K562 treated with DMSO at 1 percent for 4 hours (cell line): ENCODE measurements around the gene SCYGR4. TPM values are rescaled to one million over a fixed set of nuclear protein-coding genes. Genes with fewer than 3 reads are reported as not detected.

ENCODE experiments used
- total RNA-seq: library from RNA; unstranded; fragments of 300-600 nt; gene quantifications from 2 replicates; pipeline ENCODE4 v1.2.3, GENCODE V29; 2022; ENCODE audit not compliant: insufficient read depth

Gene SCYGR4, protein sequence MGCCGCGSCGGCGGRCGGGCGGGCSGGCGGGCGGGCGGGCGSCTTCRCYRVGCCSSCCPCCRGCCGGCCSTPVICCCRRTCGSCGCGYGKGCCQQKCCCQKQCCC
- total RNA-seq, result not detected in 2 replicates

DNA sequence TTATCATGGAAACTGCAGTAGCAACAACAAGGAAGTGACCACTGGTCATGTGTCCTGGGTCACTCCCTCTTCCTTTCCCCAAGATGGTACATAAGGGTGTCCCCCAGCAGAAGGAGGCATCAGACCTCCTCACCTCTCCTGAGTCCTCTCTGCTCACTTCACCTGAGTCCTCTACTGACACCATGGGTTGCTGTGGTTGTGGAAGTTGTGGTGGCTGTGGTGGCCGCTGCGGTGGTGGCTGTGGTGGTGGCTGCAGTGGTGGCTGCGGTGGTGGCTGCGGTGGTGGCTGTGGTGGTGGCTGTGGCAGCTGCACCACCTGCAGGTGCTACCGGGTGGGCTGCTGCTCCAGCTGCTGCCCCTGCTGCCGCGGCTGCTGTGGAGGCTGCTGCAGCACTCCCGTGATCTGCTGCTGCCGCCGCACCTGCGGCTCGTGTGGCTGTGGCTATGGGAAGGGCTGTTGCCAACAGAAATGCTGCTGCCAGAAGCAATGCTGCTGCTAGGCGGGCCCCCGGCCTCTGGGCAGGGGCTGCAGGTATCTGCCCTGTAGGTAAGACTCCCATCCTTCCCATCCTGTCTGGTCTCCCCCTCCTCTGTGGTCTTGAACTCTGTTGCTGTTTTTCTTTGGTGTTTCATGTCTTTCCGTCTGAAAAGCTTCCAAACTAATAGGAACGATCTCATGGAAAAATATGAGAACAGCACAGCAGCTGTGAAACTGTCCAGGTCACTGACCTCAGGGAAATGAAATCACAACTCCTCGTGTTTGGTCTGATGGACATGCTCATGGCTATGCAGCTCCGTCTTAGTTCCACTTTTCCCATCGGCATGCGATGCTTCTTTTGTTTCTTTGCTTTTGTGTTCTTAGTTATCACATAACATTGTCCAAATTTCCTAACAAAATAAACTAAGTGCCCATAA is at the start of gene SCYGR4:
SCYGR4 (plus strand) TSS at position 183 of the 915 bp plus-strand sequence; CDS start at position 183, 0 bp downstream.

DNA sequence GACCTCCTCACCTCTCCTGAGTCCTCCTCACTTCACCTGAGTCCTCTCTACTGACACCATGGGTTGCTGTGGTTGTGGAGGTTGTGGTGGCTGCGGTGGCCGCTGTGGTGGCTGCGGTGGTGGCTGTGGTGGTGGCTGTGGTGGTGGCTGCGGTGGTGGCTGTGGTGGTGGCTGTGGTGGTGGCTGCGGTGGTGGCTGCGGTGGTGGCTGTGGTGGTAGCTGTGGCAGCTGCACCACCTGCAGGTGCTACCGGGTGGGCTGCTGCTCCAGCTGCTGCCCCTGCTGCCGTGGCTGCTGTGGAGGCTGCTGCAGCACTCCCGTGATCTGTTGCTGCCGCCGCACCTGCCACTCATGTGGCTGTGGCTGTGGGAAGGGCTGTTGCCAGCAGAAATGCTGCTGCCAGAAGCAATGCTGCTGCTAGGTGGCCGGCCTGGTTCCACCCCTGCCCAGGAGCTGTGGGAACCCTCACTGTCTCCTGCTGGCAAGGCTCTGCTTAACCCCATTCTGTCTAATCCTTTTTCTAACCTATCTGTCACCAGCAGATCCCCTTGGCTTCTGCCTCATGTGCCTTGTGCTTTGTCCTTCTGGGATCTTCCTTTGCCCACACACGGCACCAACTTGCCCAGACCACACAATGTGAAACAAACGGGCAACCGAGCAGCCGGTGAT is 18.3 kb upstream of the SCYGR4 start, which contains the start of gene SCYGR2:
SCYGR2 (plus strand) TSS at position 59 of the 669 bp plus-strand sequence; CDS start at position 59, 0 bp downstream.

DNA sequence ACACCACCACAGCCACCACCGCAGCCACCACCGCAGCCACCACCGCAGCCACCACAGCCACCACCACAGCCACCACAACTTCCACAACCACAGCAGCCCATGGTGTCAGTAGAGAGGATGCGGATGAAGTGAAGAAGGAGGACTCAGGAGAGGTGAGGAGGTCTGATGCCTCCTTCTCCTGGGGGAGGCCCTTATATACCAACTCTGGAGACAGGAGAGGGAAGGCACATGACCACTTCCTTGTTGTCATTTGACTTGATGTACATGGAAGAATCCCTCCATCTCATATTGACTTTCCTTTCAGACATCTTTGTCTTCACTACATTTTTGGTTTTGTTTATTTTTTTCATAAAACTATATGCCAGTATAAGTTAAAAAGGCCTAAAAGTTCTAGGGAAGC is 2.6 kb upstream of the SCYGR4 start, which contains the start of gene SCYGR3:
SCYGR3 (minus strand) TSS at position 101 of the 400 bp plus-strand sequence; CDS start at position 101, 0 bp downstream.

DNA sequence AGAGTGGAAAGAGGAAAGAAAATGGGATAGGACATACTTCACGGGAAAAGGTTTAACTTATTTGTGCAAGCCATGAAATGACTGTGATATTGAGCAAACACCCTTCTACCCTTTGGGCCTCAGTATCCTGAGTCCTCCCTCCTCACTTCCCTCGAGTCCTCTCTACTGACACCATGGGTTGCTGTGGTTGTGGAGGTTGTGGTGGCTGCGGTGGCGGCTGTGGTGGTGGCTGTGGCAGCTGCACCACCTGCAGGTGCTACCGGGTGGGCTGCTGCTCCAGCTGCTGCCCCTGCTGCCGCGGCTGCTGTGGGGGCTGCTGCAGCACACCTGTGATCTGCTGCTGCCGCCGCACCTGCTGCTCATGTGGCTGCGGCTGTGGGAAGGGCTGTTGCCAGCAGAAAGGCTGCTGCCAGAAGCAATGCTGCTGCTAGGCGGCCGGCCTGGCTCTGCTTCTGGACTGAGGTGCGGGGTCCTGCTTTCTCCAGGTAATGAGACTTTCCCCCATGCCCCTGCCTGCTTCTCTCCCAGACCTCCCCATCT is 49.4 kb downstream of the SCYGR4 start, which contains the start of gene SCYGR5:
SCYGR5 (plus strand) TSS at position 174 of the 540 bp plus-strand sequence; CDS start at position 174, 0 bp downstream.

Other genes with a start within 250 kb of the SCYGR4 start
- gene TM4SF20, start 238.2 kb upstream of the SCYGR4 start, total RNA-seq, result not detected in 2 replicates
- not detected in 2 replicates for gene SCYGR1, start 229.5 kb upstream of the SCYGR4 start, total RNA-seq
- 19.6 and 24.8 TPM in 2 replicates for gene AGFG1, start 145.3 kb upstream of the SCYGR4 start, total RNA-seq
- not detected in 2 replicates for gene SCYGR2, start 18.6 kb upstream of the SCYGR4 start, total RNA-seq
- gene SCYGR3, start 2.7 kb upstream of the SCYGR4 start, total RNA-seq, result not detected in 2 replicates
- not detected in 2 replicates for gene SCYGR5, start 49.3 kb downstream of the SCYGR4 start, total RNA-seq
- not detected in 2 replicates for gene SLC19A3, start 100.5 kb downstream of the SCYGR4 start, total RNA-seq
- not detected in 2 replicates for gene SCYGR6, start 107.3 kb downstream of the SCYGR4 start, total RNA-seq
- gene SCYGR7, start 110.8 kb downstream of the SCYGR4 start, total RNA-seq, result not detected in 2 replicates
- not detected in 2 replicates for gene SCYGR8, start 128.4 kb downstream of the SCYGR4 start, total RNA-seq
- not detected in 2 replicates for gene CCL20, start 196.3 kb downstream of the SCYGR4 start, total RNA-seq